ENCODE data around the gene HINT3.
A peak's percentile ranks its signal among the peaks of the same experiment; 100 is the strongest.
"Not testable (repeated sequence)": the region's sequence is repeated elsewhere in the genome, so short reads cannot be mapped to it uniquely, and the experiment has no call there.

HINT3 gene

DNA sequence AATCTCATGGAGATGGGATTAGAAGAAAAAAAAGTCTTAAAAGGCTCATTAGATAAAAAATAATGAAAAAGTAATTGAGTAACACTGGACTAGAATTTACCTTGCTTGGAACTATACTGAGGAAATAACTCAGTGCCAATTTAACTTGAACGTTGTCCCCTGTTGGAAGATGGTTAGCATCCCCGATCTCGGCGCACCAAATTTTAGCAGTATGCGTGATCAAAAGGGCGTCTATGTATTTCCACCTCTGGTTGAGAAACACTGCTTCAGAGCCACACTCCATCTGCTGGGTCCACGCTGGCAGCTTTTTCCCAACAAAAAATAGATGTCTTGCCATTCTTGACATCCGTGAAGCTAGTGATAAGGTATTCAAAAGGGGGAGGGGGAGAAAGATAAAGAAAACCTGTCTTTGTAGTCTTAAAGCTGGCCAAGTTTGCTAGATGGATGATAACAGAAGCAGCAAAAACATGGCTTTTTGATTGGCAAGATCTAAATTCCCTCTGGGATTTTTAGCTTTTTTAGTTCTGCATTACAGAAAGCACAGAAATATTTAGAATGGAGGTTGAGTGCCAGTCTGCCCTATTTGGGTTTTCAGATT is 6.4 kb downstream of the HINT3 start:
- DNase-seq (ENCODE audit: low read depth): no peak

DNA sequence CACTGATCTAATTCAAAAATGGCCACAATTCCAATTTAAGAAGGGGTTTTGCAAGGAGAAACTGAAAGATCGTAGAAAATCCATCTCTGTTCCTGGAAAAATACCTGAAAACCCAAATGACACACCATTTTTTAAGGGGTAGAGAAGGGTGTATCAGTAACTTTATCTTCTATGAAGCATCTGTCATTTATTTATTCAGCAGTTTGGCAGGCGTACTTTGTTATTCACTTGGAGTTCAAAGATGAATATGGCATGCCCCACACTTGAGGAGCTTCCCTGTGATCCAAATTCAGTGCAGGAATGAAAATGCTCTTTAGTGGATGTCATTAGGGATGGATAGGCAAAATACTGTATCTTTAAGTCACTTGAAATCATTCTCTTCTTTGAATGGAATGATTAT is 7.2 kb downstream of the HINT3 start:
- DNase-seq (ENCODE audit: low read depth): no peak

DNA sequence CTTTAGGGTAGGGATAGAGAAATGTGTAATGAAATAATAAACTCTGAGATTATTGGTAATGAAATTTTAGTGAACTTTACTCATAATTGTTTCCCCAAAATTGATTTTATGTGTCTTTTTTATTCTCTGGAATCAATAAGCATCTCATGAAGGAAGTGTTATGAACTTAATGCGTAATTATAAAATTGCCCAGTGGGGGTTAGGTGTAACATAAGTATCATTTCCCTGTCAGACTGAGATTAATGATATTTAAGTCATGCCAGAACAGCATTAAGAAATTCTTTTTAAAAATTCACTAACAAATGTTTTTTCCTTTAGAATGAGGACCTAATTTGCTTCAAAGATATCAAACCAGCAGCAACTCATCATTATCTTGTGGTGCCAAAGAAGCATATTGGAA is 10.0 kb downstream of the HINT3 start:
- no peak for DNase-seq (ENCODE audit: low read depth)

DNA sequence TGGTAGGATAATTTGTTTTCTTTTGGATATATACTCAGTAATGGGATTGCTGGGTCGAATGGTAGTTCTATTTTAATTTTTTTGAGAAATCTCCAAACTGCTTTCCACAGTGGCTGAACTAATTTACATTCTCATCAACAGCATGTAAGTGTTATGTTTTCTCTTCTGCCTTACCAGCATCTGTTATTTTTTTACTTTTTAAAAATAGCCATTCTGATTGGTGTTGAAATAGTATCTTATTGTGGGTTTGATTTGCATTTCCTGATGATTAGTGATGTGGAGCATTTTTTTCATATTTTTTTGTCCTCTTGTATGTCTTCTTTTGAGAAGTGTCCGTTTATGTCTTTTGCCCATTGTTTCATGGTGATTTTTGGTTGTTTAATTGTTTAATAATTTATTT is 11.9 kb downstream of the HINT3 start:
- DNase-seq (ENCODE audit: low read depth): no peak

DNA sequence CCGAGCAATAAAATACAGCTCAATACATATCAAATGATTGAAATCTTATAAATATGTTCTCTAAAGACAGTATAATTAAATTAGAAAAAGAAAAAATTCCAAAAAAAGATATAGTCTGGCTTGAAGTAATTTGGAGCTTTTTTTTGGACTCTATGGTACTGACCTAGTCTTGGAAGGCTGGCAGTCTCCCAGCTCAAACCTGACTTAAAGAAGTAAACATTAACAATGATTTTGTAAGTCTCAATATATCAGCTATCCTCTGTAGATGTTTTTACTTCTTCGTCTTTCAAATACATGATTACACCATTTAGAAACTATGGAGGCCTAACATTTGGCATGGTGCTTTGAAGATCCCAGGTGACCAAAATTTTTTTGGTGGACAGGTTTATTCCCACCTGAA is 14.2 kb downstream of the HINT3 start:
- no peak for DNase-seq (ENCODE audit: low read depth)

DNA sequence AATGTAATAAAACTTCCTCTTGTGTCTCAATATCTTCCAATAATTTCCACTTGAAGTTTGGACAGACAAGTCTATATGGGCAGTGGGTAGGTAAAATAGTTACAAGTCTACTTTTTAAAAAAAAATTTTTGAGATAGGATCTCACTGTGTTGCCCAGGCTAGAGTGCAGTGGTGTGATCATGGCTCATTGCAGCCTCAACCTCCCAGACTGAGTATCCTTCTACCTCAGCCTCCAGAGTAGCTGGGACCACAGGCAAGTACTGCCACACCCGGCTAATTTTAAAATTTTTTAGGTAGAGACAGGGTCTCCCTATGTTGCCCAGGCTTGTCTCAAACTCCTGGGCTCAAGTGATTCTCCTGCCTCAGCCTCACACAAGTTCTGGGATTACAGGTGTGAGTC is 15.9 kb downstream of the HINT3 start:
- DNase-seq (ENCODE audit: low read depth): not testable (repeated sequence)

DNA sequence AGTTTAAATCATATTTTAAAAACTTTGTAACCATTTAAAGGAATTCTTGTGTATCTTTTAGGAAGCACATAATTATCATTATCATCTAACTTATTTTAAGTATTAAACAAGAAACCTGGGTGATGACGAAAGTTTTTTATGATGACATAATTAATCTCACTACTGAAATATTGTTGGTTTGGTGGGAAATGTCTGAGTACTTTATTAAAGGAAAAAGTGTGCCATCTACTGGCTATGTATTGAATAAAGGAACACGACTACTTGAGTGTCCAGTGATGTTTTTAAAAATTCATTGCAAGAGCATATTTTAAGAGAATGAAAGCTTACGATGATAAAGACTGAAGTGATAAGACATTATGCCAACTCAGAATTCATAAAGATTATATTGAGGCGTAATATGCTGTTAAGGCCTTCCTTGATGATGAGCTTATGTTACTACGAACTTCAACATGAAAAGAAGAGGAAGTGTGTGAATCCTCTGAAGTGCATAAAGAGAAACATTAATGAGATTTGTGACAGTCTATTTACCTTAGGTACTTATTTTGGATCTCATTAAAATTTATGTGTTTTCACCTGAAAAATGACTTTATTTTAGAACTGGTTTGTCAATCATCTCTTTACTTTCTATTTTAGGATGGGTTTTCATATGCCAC is 17.8 kb downstream of the HINT3 start:
- DNase-seq (ENCODE audit: low read depth): peak; percentile 81

DNA sequence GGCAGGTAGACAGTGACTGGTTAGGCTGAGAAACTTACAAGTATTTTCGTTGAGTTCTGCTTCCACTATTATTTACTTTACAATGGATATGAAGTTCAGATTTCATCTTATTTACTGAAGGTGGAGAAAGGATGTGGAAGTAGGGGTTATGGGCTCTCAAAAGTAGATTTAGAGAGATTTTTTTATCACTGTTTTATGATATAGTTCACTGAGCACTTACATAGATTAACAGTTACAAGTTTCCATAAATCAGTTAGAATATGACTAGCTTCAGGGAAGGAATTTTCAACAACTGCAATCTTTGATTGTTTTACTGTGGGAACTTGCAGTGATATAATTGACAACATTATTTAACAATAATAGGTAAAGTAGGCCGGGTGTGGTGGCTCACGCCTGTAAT is 22.5 kb downstream of the HINT3 start:
- DNase-seq (ENCODE audit: low read depth): no peak

DNA sequence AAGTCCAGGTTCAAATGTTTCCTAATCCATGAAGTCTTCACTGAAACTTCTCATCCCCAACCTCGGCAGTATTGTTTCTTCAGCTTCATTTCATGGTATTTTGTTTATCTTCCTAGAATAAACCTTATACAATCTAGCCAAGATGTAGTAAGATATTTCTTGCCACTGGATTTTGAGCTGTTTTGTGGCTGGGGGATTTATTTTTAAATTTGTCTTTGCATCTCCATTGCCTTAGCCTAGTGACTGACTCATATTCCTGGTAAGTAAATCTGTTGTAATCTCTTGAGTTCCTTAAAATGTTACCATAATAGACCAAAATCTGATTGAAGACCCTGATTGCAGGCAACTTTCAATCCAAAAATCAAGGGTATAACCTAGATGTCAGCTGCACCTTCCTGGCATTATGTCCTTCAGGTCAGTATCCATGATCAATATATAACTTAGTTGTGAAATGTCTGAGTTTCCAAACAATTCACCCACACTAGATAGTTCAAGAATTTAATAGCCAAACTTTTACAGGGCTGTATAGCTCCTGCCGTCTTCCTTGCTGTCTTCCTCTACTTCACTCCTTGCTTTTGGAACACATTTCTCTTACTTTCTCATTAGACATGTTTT is 25.1 kb downstream of the HINT3 start:
- DNase-seq (ENCODE audit: low read depth): no peak

DNA sequence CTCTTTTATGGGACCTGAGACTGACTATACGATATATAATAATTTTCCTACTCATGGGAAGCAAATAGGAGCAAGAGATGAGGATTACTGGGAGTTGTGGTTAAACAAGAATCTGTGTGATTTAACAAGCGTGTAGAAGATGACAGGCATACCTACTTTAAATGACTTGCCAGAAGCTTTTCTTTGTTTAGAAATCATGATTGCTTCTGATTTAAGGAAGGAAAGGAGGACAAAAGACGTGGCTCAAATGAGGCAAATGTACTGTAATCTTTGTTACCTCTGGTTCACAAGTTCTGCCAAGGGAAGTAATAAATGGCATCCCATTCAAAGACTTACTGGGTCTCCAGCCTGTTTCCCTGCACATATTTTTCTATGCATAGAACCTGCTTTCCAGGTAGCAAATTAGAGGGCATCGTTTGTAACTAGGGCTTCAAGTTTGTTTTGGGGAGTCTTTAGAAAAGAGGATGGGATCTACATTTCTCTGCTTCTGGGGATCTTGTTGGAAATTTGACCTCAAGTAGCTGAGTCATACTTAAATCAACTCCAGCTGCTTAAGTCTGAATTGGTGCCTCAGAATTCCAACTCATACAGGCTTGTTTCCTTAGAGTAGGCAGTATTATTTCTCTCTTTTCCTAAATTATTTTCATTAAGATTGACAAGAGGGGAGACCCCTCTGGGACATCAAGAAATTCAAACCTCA is 26.8 kb downstream of the HINT3 start:
- DNase-seq (ENCODE audit: low read depth): peak; percentile 69

DNA sequence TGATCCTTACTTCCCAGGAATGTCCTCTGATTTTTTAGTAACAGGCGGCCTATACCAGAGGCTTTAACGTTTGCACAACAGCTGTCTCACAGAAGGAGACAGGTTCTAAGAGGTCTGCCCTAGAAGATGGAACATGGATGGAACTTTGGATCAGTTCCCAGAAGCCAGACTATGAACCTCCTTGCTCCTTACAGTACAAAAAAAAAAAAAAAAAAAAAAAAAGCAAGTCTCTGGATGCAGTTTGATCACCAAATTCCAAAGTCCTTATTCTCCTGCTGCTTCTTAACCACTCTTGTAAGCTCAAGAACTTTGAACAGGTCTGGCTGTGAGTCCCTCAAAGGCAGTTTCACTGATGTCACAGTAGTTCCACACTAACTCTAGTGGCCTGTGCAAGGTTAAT is 27.7 kb downstream of the HINT3 start:
- peak; percentile 37 for DNase-seq (ENCODE audit: low read depth)

DNA sequence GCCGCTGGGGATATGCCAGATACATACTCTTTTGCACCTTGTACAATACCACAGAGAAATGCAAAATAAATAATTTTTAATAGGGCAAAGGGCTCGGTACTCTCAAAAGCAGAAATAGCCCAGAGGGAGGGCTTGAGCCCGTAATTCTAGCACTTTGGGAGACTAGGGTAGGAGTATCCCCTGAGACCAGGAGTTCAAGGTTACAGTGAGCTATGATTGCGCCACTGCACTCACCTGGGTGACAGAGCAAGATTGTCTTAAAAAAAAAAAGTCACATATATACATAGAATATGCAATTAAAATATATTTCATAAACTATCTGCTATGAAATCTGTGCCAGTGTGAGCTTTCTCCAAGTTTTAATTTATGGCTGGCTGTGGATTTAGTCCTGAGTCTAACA is 29.0 kb downstream of the HINT3 start:
- no peak for DNase-seq (ENCODE audit: low read depth)

DNA sequence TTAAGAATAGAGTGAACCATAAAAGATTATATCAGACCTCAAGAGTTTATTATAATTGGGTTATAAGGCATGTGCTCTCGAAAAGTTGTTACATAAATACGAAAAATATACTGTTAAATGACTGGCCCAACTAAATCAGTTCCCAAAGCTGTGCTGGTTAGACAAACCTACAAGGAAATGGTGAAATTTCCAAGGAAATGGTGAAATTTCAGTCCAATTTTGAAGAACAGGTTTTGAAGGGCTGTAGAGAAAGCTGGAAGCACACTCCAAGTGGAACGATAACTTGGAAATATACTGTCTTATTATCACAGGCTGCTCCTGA is 29.4 kb downstream of the HINT3 start:
- DNase-seq (ENCODE audit: low read depth): no peak

DNA sequence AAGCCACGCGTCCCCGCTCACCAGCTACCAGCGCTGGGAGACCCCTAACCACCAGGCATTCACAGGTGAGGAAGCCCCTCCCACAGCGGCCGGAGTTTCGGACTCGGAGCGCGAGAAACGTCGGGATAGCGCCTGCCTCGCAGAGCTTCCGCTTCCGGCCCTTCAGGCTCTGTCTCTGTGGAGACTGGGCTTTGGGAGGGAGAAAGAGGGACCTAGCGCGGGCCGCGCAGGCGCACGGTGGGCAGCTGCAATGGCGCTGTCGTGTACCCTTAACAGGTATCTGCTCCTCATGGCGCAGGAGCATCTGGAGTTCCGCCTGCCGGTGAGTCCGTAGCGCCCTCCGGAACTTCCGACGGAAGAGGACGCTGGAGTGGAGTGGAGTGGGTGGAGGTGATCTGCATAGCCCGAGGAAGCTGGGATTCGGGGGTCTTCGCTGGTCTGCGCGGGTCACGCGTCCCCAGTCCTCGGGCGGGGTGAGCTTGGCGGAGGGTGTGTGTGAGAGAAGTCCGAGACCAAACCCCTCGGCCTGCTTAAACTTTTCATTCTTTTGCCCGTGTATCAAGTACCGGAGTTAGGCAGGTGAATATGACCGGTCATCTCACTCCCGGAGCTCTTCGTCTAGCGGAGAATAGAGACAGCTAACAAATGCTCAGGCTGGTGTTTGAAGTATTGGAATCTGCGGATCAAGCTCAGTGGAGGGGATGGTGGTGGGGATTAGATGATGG is 29.9 kb downstream of the HINT3 start, which contains the start of gene TRMT11:
Gene TRMT11, plus strand, starts transcription at position 240 of the 725 bp plus-strand sequence. Its CDS starts 11 bp downstream, at position 251.
- peak; percentile 92 for DNase-seq (ENCODE audit: low read depth)

DNA sequence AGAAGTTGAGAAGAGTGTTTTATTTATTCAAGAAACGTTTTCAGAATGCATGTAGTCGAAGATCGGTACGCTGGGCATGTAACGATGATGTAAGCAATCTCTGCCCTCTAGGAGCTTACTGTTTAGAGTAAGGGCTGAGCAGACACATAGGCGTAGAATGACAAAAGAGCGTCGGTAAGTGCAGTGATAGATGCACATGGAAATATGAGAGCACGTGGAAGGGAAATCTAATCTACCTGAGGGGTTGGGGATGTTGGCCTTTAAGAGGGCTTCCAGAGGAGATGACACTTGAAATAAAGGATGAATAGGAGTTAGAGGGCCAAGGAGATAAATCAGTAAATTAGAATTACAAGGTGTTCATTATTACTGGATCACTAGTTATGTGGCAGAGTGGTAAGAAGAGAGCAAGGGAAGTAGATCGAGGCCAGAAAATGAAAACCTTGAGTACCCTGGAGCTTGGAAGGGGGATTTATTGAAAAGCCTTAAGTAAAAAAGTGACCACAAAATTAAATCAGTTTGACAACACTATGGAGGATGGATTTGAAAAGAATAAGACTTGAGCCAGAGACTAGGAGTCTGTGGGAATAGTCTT is 30.6 kb downstream of the HINT3 start:
- peak; percentile 56 for DNase-seq (ENCODE audit: low read depth)

DNA sequence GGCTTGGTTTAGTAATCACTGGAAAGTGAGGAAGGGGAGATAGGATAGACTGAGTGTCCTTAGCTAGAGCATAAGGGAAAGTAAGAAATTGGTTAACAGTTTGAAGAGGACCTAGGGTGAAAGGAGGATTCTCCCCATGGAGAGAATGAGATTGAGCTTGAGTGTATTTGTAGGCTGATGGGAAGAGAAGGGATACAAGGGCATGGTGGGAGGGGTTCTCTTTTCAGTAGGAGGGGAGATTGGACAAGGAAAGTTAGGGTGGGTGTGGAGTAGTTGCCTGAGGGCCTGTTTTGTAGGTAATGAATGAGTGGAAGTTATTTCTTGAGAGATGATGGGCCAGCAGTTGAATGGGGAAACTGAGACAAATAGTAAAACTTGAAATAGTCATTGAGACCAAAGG is 31.7 kb downstream of the HINT3 start:
- no peak for DNase-seq (ENCODE audit: low read depth)

DNA sequence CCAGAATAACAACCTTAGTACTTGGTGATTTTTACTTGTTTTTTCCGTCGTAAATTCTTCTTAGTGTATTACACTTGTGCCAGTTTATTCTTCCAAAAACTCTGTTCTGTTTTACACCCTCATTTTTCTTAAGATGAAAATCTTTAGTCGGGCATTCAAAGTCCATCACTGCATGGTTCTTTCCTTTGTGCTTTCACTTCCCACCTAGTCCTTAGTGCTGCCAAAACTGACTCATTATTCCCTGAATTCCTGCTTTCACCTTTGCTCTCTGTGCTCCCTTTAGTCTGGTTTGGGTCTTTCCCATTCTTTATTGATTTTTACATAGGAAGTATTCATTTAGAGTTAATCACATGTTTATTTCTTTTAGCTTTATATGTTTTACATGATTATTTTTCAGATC is 33.1 kb downstream of the HINT3 start:
- peak; percentile 13 for DNase-seq (ENCODE audit: low read depth)

DNA sequence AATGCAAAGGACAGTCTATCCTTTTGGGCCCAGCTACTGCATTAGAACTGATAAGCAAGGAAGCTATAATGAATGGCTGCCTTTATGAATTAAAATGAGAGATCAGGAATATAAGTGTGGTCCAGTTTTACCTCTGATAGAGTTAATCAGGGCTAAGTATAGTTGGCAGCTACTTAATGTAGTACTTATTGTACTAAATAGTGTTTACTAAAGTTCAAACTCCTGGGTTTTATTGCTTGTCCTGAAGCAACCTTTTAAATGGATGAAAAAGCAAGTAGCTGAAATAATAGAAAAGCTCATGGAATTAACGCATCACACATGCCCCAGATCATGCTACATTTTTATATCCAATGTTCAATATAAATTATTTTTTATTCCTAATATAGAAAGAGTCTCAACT is 35.1 kb downstream of the HINT3 start:
- DNase-seq (ENCODE audit: low read depth): no peak

DNA sequence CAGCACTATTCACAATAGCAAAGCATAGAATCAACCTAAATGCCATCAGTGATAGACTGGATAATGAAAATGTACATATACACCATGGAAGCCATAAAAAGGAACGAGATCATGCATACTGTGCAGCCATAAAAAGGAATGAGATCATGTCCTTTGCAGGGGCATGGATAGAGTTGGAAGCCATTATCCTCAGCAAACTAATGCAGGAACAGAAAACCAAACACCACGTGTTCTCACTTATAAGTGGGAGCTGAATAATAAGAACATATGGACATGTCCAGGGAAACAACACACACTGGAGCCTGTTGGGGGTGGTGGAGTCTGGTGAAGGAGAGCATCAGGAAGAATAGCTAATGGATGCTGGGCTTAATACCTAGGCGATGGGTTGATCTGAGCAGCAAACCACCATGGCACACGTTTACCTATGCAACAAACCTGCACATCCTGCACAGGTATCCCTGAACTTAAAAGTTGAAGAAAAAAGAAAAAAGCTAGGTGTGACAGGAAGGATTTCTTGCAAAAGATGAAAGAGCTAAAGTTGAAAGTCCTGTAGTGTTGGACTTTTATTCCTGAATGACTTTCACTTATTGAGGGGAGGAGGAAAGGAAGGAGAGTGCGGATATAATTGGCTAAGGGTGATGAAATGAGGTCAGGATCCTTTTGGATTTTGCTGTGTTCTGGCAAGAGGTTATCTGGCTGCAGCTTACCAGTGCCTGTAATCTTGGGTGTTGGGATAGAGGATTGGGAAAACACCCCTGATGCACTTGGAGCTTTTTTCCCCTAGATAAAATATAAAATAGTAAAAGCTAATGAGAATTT is 38.3 kb downstream of the HINT3 start:
- DNase-seq (ENCODE audit: low read depth): no peak

DNA sequence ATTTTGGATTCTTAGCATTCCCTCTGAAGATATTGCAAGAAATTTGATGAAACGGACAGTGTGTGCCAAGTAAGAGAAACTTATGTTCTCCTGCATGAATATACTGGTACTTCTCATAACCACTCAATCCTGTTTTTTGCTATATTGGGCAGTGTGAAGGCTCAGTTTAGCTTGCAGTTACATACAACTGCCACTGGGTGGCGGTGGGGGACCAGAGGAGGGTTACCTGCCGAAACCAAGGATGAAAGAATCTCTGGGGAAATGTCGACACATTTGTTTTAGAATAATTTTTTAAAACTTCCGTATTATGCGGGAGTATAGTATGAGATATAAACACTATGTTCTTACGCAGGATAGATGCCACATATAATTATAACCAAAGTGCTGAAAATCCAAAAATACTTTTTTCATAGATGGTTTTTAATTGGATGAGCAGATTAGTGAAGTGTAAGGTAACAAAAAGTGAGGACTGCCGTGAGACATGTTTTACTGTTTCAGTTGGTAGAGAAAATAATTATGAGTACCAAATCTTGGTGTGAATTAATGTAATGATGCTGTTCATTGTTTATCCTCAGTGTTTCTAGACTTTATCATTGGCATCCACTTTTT is 39.5 kb downstream of the HINT3 start:
- peak; percentile 77 for DNase-seq (ENCODE audit: low read depth)

Measured in ELR (cell line).